H9 (cell line): ENCODE measurements around the gene CC2D2B. TPM values are rescaled to one million over a fixed set of nuclear protein-coding genes. Genes with fewer than 3 reads are reported as not detected.
"Not testable (repeated sequence)": the region's sequence is repeated elsewhere in the genome, so short reads cannot be mapped to it uniquely, and the experiment has no call there.

Experiments used
- DNase-seq: peaks from one replicate; pipeline ENCODE4 v3.0.0-alpha.2; 2017
- H2AFZ ChIP-seq: one replicate; pipeline ENCODE4 v1.6.1; 2013; ENCODE audit warnings: mild to moderate bottlenecking, low read length, control low read depth, moderate library complexity
- H2AK5ac ChIP-seq: 2 replicates; pipeline ENCODE4 v1.6.1; 2013; ENCODE audit warnings: low read length, control low read depth, mixed read lengths; ENCODE audit not compliant: insufficient read length
- H2BK120ac ChIP-seq: one replicate; pipeline ENCODE4 v1.6.1; 2013; ENCODE audit warnings: low read depth, mild to moderate bottlenecking, low read length, control low read depth, inconsistent platforms; ENCODE audit not compliant: poor library complexity, severe bottlenecking
- H2BK12ac ChIP-seq: 2 replicates; pipeline ENCODE4 v1.6.1; 2013; ENCODE audit warnings: low read length, control low read depth, mixed read lengths, low read depth; ENCODE audit not compliant: insufficient read length
- H2BK15ac ChIP-seq: 2 replicates; pipeline ENCODE4 v1.6.1; 2013; ENCODE audit warnings: low read depth, low read length, control low read depth
- H2BK20ac ChIP-seq: one replicate; pipeline ENCODE4 v1.6.1; 2013; ENCODE audit warnings: low read depth, mild to moderate bottlenecking, low read length, control low read depth, inconsistent platforms; ENCODE audit not compliant: poor library complexity, severe bottlenecking
- H2BK5ac ChIP-seq: 2 replicates; pipeline ENCODE4 v1.6.1; 2013; ENCODE audit warnings: low read length, control low read depth, mixed read lengths; ENCODE audit not compliant: insufficient read length
- H3K14ac ChIP-seq: 2 replicates; pipeline ENCODE4 v1.6.1; 2013; ENCODE audit warnings: low read length, control low read depth; ENCODE audit not compliant: insufficient read depth
- H3K18ac ChIP-seq: 2 replicates; pipeline ENCODE4 v1.6.1; 2013; ENCODE audit warnings: low read depth, mild to moderate bottlenecking, mixed read lengths, low read length, control low read depth; ENCODE audit not compliant: insufficient read length
- H3K23ac ChIP-seq: 2 replicates; pipeline ENCODE4 v1.6.1; 2013; ENCODE audit warnings: low read length, control low read depth, mixed read lengths, low read depth; ENCODE audit not compliant: insufficient read length
- H3K23me2 ChIP-seq: 2 replicates; pipeline ENCODE4 v1.6.1; 2013; ENCODE audit warnings: low read depth, mild to moderate bottlenecking, mixed read lengths, low read length, control low read depth; ENCODE audit not compliant: insufficient read length, poor library complexity, severe bottlenecking
- H3K27ac ChIP-seq: 2 replicates; pipeline ENCODE4 v1.5.1; 2013; ENCODE audit warnings: low read length, control low read depth, mixed read lengths, low read depth; ENCODE audit not compliant: insufficient read length
- H3K27me3 ChIP-seq: 2 replicates; pipeline ENCODE4 v1.6.1; 2013; ENCODE audit warnings: low read length, control low read depth, inconsistent platforms; ENCODE audit not compliant: insufficient read depth
- H3K4ac ChIP-seq: 2 replicates; pipeline ENCODE4 v1.6.1; 2013; ENCODE audit warnings: low read depth, mild to moderate bottlenecking, control low read depth, inconsistent platforms, low read length, moderate library complexity
- H3K4me1 ChIP-seq: 2 replicates; pipeline ENCODE4 v1.6.1; 2013; ENCODE audit warnings: low read length, control low read depth, inconsistent platforms; ENCODE audit not compliant: insufficient read depth
- H3K4me2 ChIP-seq: 2 replicates; pipeline ENCODE4 v1.6.1; 2013; ENCODE audit warnings: low read length, control low read depth, mixed read lengths; ENCODE audit not compliant: insufficient read length, insufficient read depth
- H3K56ac ChIP-seq: 2 replicates; pipeline ENCODE4 v1.6.1; 2013; ENCODE audit warnings: low read depth, mild to moderate bottlenecking, mixed read lengths, low read length, control low read depth; ENCODE audit not compliant: insufficient read length
- H3K79me1 ChIP-seq: 2 replicates; pipeline ENCODE4 v1.6.1; 2013; ENCODE audit warnings: low read depth, mild to moderate bottlenecking, moderate library complexity, low read length, control low read depth, inconsistent platforms; ENCODE audit not compliant: insufficient read depth, poor library complexity, severe bottlenecking
- H3K79me2 ChIP-seq: 2 replicates; pipeline ENCODE4 v1.6.1; 2013; ENCODE audit warnings: low read length, control low read depth, inconsistent platforms; ENCODE audit not compliant: insufficient read depth
- H3K9ac ChIP-seq: 2 replicates; pipeline ENCODE4 v1.6.1; 2013; ENCODE audit warnings: low read length, control low read depth, mixed read lengths; ENCODE audit not compliant: insufficient read length; ENCODE audit errors: extremely low read depth
- H3K9me3 ChIP-seq: one replicate; pipeline ENCODE4 v1.6.1; 2013; ENCODE audit warnings: low read depth, low read length, inconsistent platforms; ENCODE audit not compliant: control insufficient read depth
- H3T11ph ChIP-seq: one replicate; pipeline ENCODE4 v1.6.1; 2013; ENCODE audit warnings: mild to moderate bottlenecking, low read length, control low read depth, inconsistent platforms
- H4K20me1 ChIP-seq: one replicate; pipeline ENCODE4 v1.6.1; 2013; ENCODE audit not compliant: control insufficient read depth, insufficient read length, insufficient read depth
- H4K5ac ChIP-seq: 2 replicates; pipeline ENCODE4 v1.6.1; 2013; ENCODE audit warnings: low read depth, mild to moderate bottlenecking, mixed read lengths, low read length, control low read depth; ENCODE audit not compliant: insufficient read length
- H4K8ac ChIP-seq: replicated peaks from 2 replicates; pipeline ENCODE4 v1.6.1; 2013; ENCODE audit warnings: low read length, control low read depth, mixed read lengths, low read depth; ENCODE audit not compliant: insufficient read length
- H4K91ac ChIP-seq: 2 replicates; pipeline ENCODE4 v1.6.1; 2013; ENCODE audit warnings: low read depth, mild to moderate bottlenecking, moderate library complexity, mixed read lengths, low read length, control low read depth; ENCODE audit not compliant: insufficient read length
- H3K27ac Mint-ChIP-seq, 3 experiments: 2 replicates in 2 of 3; 3 replicates in 1 of 3; pipeline ENCODE4 v1.8.0; 2020 to 2021; ENCODE audit warnings: mixed read lengths in 3 of 3, mild to moderate bottlenecking in 1 of 3, moderate library complexity in 1 of 3
- H3K27me3 Mint-ChIP-seq: 2 replicates; pipeline ENCODE4 v1.8.0; 2021; ENCODE audit warnings: low read depth, mild to moderate bottlenecking, moderate library complexity, mixed read lengths
- H3K36me3 Mint-ChIP-seq, 3 experiments: 2 replicates in 2 of 3; 3 replicates in 1 of 3; pipeline ENCODE4 v1.8.0; 2020 to 2021; ENCODE audit warnings: low read depth in 3 of 3, mixed read lengths in 3 of 3; ENCODE audit not compliant: insufficient read depth in 1 of 3
- H3K4me1 Mint-ChIP-seq, 2 experiments: 2 replicates each; pipeline ENCODE4 v1.8.0; 2020; ENCODE audit warnings: mixed read lengths in 2 of 2
- H3K4me3 Mint-ChIP-seq, 2 experiments: 2 replicates in 1 of 2; 3 replicates in 1 of 2; pipeline ENCODE4 v1.8.0; 2020 to 2021; ENCODE audit warnings: mild to moderate bottlenecking in 2 of 2, mixed read lengths in 2 of 2, moderate library complexity in 1 of 2
- H3K9me3 Mint-ChIP-seq, 2 experiments: 2 replicates in 1 of 2; 3 replicates in 1 of 2; pipeline ENCODE4 v1.8.0; 2020; ENCODE audit warnings: mild to moderate bottlenecking in 2 of 2, mixed read lengths in 2 of 2, moderate library complexity in 1 of 2
- CTCF ChIP-seq: fragments of 200-600 bp; sonication (generic); conservative IDR thresholded peaks from 3 replicates; pipeline ENCODE4 v1.8.0; 2021; ENCODE audit warnings: antibody characterized with exemption, mild to moderate bottlenecking
- WGBS: extraction: QIAGEN DNeasy Blood & Tissue Kit; methylation state at CpG from one replicate; pipeline ENCODE4 v1.1.7; 2013; ENCODE audit warnings: missing lambda C conversion rate, low lambda C conversion rate, mixed read lengths; ENCODE audit not compliant: insufficient read length; ENCODE audit errors: extremely low coverage; 5-methylcytosine and 5-hydroxymethylcytosine counted together
- total RNA-seq: library from RNA; stranded (reverse); gene quantifications from 2 replicates; pipeline ENCODE4 v1.2.1, GENCODE V29; 2021

CC2D2B gene
- total RNA-seq, 1 experiment from 2014 or later: 0.72 TPM

- Histone ChIP-seq H3K79me2 (no peaks in the 10 kb centered on the region), H2BK12ac (no peak overlapping the region), H3K27ac (no peak overlapping the region), H2BK15ac (no peak overlapping the region), H3K18ac (no peak overlapping the region), H3K4me2 (no peak overlapping the region), H2BK5ac (no peak overlapping the region), H3K27me3 (no peaks in the 10 kb centered on the region), H4K20me1 (no peaks in the 10 kb centered on the region), H4K91ac (no peak overlapping the region), H3K23ac (no peak overlapping the region), H4K5ac (no peak overlapping the region), H2AFZ (no peak overlapping the region), H3K4me1 (no peaks in the 10 kb centered on the region), H3K4ac (no peak overlapping the region), H3K56ac (no peak overlapping the region), H2AK5ac (no peak overlapping the region), H3K23me2 (peaks cover 7% of the 10 kb centered on the region), H3T11ph (no peak overlapping the region), H4K8ac (no peak overlapping the region), H2BK20ac (no peak overlapping the region), H3K79me1 (no peaks in the 10 kb centered on the region), H2BK120ac (no peak overlapping the region), H3K14ac (no peak overlapping the region), H3K9me3 (no peaks in the 10 kb centered on the region), H3K9ac (no peak overlapping the region)
- no CpG with 5 or more reads among the region's 2 CpGs for whole genome bisulfite sequencing
- no peak for DNase-seq
- no peaks in the 10 kb centered on the region for H3K9me3 Mint-ChIP-seq
- H3K4me1 Mint-ChIP-seq: peaks cover 7 to 8% of the 10 kb centered on the region in 2 experiments
- no peak overlapping the region for H3K4me3 Mint-ChIP-seq
- peaks cover 6 to 7% (median 6%) of the 10 kb centered on the region in 3 experiments; a peak in 6 of 7 replicates for H3K36me3 Mint-ChIP-seq
- no peak overlapping the region for H3K27ac Mint-ChIP-seq
- H3K27me3 Mint-ChIP-seq: peaks cover 6% of the 10 kb centered on the region; the same call in 1 of the 2 replicates
- TF ChIP-seq CTCF: no peak
Measured at GRCh38 chr10:95909561-95909960, 1.8 kb downstream of the CC2D2B start.

GRCh38 chr10:95916039-95916438 lies 8.3 kb downstream of the CC2D2B start:
- H3K9me3 ChIP-seq, H3K36me3 Mint-ChIP-seq, H3K27me3 ChIP-seq, H3K9ac ChIP-seq, H3K79me2 ChIP-seq, H3K4ac ChIP-seq, DNase-seq, H3K23me2 ChIP-seq, H3K4me1 ChIP-seq, H4K91ac ChIP-seq, H3K4me1 Mint-ChIP-seq, H3K9me3 Mint-ChIP-seq, H3K4me2 ChIP-seq, H2BK20ac ChIP-seq, H2AFZ ChIP-seq, H4K20me1 ChIP-seq, H3T11ph ChIP-seq, H3K27me3 Mint-ChIP-seq, H3K27ac ChIP-seq, H2BK15ac ChIP-seq, H3K18ac ChIP-seq, H3K4me3 Mint-ChIP-seq, H2BK12ac ChIP-seq, H3K23ac ChIP-seq, H4K5ac ChIP-seq, H3K56ac ChIP-seq, H2BK120ac ChIP-seq, H3K14ac ChIP-seq, H4K8ac ChIP-seq, H3K27ac Mint-ChIP-seq, H2BK5ac ChIP-seq, H3K79me1 ChIP-seq, H2AK5ac ChIP-seq: not testable (repeated sequence)
